Measurements from ENCODE around the gene SOBP.
A peak's percentile ranks its signal among the peaks of the same experiment; 100 is the strongest.

Gene SOBP

DNA sequence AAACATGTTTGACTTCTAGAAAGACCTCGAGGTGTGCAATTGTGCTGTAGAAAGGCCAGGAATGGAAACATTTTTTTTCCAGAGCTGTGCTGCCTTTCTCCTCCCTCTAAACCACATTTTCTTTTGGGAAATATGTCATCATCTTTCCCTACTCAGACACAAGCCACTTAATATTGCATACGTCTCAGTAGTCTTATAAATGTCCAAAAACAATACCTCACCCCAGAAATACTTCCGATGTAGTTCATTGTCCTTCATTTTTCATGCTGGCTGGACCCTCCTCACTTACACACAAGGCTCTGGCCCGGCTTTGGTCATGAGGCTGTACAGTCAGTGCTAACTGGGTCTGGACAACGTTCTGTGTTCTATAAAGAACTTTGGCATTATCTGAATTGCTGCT is 207.8 kb downstream of the SOBP start:
- DNase-seq, result peak; percentile 9

DNA sequence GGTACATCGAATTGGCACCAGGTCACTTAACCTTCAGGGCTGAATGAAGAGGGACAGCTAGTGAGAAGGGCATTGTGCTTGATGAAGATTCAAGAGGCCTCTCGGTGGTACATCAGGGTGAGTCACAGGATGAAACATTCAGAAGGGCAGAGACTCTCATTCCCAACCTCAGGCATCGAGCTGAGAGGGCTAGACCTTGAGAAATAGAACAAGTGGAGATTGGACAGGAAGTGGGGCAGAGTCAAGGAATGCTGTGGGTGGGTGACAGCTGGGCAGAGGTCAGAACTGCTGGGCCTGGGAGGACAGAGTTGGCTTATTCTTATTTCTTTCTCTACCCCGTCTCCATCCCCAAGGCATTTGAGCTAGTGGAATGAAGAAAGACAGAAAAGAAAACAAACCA is 208.2 kb downstream of the SOBP start:
- DNase-seq, result peak; percentile 89

DNA sequence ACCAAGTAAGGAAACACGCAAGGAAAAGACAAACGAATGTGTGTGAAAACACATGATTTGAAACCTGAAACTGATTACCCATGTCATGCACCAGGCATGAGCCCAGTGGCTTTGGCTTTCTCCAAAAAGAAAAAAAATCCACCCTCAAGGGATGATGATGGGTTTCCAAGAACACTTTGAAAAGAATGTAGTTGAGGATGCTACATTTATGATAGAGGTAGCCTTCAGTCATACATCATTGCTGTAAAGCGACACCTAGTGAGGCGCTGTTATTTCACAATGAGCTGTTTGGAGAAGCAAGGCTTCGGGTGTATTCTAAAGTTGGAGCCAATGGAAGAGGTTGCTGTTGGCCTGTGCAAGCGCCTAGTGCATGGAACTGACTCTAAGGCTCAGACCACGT is 209.3 kb downstream of the SOBP start:
- no peak for DNase-seq

DNA sequence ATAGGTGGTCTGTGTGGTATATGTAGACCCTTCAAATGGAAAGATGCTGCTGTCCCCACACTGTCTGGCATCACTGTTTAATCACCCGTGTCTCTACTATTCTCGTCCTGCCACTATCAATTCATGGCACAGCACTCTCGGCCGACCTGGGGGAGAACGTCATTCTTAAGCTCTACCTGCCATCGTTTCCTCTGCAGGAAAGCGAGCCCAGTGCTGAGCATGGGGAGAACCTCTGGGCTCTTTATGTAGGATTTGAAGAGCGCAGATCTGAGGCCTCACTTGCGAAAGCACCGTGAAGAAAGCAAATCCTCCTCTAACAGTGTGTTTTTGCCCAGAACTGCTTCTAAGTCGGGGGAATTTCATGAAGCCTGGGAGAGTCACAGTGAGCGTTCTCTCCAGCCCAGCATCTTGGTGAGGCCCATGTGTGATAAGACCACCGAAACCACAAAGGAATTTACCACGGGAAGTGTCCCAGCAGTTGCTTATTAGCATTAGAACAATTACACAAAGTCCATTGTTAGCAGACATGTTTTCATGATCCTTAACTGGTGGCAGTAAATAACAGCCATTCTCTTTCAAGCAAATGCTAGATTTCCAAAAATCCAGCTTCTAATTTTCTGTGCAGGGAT is 209.9 kb downstream of the SOBP start:
- DNase-seq, result no peak

DNA sequence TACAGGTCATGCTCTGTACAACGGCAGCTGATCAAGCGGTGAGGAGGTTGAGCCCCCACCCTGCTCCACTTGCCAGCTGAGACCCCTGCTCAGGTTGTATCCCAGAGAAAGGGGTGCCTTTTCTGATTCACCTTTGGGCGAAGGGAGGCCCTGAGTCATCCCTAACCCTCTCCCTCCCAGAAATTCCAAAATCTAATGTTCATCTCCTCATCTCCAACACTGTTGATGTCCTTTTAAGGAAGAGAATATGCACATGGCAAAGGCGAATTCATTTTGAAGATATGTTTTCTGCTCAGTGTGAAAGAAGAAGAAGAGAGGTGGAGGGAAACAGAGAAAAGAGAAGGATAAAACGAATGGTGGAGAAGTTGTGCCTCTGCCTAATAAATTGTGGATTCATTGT is 213.7 kb downstream of the SOBP start:
- DNase-seq, result peak; percentile 29

DNA sequence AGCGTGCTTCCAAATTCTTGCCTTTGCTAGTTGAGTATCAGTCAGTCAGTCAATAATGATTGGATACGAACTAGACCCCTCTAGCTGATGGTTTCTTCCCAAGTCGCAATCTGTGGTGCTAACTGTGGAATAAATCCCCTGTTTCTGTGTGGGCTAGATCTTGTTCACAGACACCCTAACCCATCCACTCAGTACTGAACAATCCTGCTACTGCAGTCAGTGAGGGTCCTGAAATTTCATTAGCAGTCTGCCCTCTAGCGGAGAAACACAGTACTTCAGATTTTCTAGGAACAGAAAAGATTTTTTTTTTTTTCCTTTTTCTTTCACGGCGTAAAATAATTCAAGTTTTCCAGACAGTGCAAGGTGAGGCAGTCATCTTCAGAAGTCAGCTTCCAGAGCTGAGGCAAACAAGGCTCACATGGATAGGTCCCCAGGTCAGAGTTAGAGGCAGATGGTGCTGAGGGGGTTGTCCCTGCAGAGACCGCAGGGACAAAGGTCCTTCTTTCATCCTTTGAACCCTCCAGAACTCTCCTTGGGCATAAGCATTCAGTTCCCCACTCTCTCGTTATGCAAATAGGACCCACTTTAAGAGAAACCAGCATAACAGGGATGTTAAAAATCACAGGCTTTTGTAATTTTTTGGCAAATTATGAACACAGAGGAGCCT is 214.6 kb downstream of the SOBP start:
- peak; percentile 21 for DNase-seq

DNA sequence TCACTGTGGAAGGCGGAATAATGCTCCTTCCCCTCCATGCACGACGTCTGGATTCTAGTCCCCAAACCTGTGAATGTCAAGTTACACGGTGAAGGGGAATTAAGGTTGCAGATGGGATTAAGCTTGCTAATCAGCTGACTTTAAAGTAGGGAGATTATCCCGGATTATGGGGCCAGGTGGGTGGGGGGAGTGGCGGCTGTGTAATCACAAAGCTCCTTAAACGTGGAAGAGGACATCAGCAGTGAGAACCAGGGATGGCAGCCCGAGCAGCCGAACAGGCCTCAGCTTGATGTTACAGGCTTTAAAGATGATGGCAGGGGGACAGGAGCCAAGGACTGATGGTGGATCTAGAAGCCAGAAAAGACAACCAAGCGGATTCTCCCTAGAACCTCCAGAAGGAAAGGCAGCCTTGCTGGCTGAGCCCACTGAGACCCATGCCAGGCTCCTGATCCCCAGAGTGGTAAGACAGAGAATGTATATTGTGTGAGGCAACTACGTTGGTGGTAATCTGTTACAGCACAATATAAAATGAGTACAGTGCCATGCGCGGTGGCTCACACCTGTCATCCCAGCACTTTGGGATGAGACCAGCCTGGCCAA is 216.7 kb downstream of the SOBP start:
- DNase-seq, result no peak

DNA sequence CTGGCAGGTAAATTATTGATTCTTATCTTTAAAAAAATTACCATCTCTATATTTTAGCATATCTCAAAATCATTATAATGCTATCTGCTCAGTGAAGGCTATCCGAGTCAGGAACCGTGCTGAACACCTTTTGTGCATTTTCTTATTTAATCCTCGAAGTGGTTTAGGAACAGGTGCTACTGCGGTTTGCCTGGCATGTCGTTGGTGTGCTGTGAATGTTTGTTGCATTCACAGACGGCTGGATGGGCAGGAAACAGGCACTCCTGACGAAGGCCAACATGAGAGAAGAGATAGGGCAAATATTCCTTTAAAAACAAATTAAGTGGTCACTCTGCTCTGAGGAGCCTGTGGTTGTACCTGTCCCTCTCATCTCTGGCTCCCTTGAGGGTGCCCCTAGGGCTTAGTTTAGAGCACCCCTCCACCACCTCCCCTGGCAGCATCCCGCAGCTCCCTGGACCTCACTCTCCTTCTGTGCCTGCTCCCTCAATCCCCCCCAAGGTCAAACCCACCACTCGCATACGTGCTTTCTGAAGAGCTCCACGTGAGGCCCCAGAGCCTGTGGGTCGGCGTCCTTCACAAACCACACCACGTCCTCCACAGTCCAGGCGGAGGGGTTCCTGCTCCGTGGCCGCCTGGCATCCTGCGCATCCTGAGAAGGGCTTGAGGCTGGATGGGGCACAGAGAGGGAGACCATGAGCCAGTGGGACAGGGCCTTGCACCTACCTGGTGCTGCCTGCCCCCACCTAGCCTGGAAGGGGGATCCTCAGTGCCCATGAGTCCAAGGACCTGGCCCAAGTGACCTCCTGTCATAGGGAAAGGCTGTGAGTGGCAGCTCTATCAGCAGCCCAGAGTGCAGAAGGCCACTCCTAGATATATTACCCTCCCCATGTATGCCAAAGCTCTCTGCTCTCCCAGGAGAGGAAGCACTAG is 217.7 kb downstream of the SOBP start:
- no peak for DNase-seq

DNA sequence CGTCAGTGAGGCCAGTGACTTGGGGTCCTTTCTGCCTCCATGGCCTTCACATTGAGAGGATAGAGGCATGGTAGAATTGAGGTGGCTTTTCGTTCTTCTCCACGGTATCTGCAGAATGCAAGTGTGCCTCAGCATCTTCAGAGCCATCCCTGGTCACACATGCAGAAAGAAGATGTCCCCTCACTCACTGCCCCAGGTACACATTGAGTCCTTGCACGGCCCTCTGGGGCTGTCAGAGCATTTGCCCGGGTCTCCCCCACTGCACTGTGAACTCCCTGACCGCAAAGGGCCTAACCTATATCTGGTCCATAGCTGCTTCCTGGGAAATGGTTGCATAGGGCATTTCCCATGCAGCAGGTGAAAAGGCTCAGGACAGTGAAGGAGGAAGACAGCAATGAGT is 218.5 kb downstream of the SOBP start:
- no peak for DNase-seq

DNA sequence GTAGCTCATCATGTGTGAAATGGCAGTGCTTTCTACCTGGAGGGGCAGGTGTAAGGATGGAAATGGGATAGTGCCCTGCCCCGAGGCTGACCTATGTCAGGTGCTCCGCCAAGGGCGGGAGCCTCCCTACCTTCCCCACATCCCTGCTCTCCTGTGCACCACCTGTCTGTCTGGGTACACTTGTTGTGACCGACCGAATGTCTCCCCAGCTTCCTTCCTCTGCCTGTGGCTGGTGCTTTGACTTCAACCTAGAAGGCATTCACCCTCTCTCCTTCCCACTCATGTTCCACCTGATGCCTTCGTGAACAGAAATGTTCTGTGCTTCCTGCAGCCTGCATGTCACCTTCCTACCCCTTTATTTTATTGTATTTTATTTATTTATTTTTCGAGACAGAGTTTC is 219.4 kb downstream of the SOBP start:
- DNase-seq, result no peak

Data from HCEC 1CT (cell line).